ENCODE data around the gene FHL1.

FHL1 gene

GRCh38 chrX:136147976-136148375 lies 643 bp downstream of the FHL1 start:
- H2AFZ ChIP-seq (ENCODE audit: low read depth, low read length) = 0 out of 2 replicates have a peak overlapping the region, but pooled peaks have one; percentile 45
- TF ChIP-seq EZH2phosphoT487 (IDR thresholded peaks at IDR 0.05; ENCODE audit: low read depth) (no peak), CTCF (IDR thresholded peaks at IDR 0.05; ENCODE audit: low read depth, low read length) (no peak)
- no peaks in the 10 kb centered on the region for H3K4me1 ChIP-seq (ENCODE audit: low read length)
- H3K4me3 ChIP-seq (ENCODE audit: low read length) = peak overlapping the region; percentile 75
- no peaks in the 10 kb centered on the region for H3K79me2 ChIP-seq (ENCODE audit: low read length)
- no peaks in the 10 kb centered on the region for H3K36me3 ChIP-seq (replicated peaks; ENCODE audit: low read depth, low read length)
- no peaks in the 10 kb centered on the region for H4K20me1 ChIP-seq (ENCODE audit: insufficient read depth, low read length)
- peak overlapping the region; percentile 50 for H3K4me2 ChIP-seq (ENCODE audit: low read length)
- peaks cover 4% of the 10 kb centered on the region; the same call in 1 of the 2 replicates for H3K27me3 ChIP-seq (ENCODE audit: low read depth, low read length)
- no peak overlapping the region; the same call in 1 of the 2 replicates for H3K9ac ChIP-seq (ENCODE audit: low read length)
- no peak overlapping the region for H3K27ac ChIP-seq (ENCODE audit: low read length)
- no peaks in the 10 kb centered on the region for H3K9me3 ChIP-seq (ENCODE audit: insufficient read depth, low read length)

GRCh38 chrX:136148391-136148790 lies 1.1 kb downstream of the FHL1 start:
- Histone ChIP-seq H4K20me1 (ENCODE audit: insufficient read depth, low read length) (no peaks in the 10 kb centered on the region), H3K27ac (ENCODE audit: low read length) (no peak overlapping the region), H3K4me3 (ENCODE audit: low read length) (no peak overlapping the region), H3K36me3 (replicated peaks; ENCODE audit: low read depth, low read length) (no peaks in the 10 kb centered on the region), H3K79me2 (ENCODE audit: low read length) (no peaks in the 10 kb centered on the region), H3K9me3 (ENCODE audit: insufficient read depth, low read length) (no peaks in the 10 kb centered on the region), H3K4me1 (ENCODE audit: low read length) (no peaks in the 10 kb centered on the region), H3K9ac (ENCODE audit: low read length) (no peak overlapping the region), H3K4me2 (ENCODE audit: low read length) (no peak overlapping the region), H3K27me3 (ENCODE audit: low read depth, low read length) (peaks cover 4% of the 10 kb centered on the region; the same call in 1 of the 2 replicates), H2AFZ (ENCODE audit: low read depth, low read length) (no peak overlapping the region)
- no peak for TF ChIP-seq CTCF (IDR thresholded peaks at IDR 0.05; ENCODE audit: low read depth, low read length)
- no peak for TF ChIP-seq EZH2phosphoT487 (IDR thresholded peaks at IDR 0.05; ENCODE audit: low read depth)

- Histone ChIP-seq H2AFZ (ENCODE audit: low read depth, low read length) (no peak overlapping the region), H4K20me1 (ENCODE audit: insufficient read depth, low read length) (no peaks in the 10 kb centered on the region), H3K36me3 (replicated peaks; ENCODE audit: low read depth, low read length) (no peaks in the 10 kb centered on the region), H3K27me3 (ENCODE audit: low read depth, low read length) (no peaks in the 10 kb centered on the region), H3K4me3 (ENCODE audit: low read length) (no peak overlapping the region), H3K9me3 (ENCODE audit: insufficient read depth, low read length) (no peaks in the 10 kb centered on the region), H3K27ac (ENCODE audit: low read length) (no peak overlapping the region), H3K4me2 (ENCODE audit: low read length) (no peak overlapping the region), H3K4me1 (ENCODE audit: low read length) (peaks cover 10% of the 10 kb centered on the region), H3K79me2 (ENCODE audit: low read length) (no peaks in the 10 kb centered on the region), H3K9ac (ENCODE audit: low read length) (no peak overlapping the region)
- TF ChIP-seq CTCF (IDR thresholded peaks at IDR 0.05; ENCODE audit: low read depth, low read length) (no peak), EZH2phosphoT487 (IDR thresholded peaks at IDR 0.05; ENCODE audit: low read depth) (no peak)
Observed at GRCh38 chrX:136154998-136155397, 7.7 kb downstream of the FHL1 start.

- no peaks in the 10 kb centered on the region for H3K79me2 ChIP-seq (ENCODE audit: low read length)
- no peak overlapping the region for H3K27ac ChIP-seq (ENCODE audit: low read length)
- no peaks in the 10 kb centered on the region for H3K27me3 ChIP-seq (ENCODE audit: low read depth, low read length)
- no peaks in the 10 kb centered on the region for H3K36me3 ChIP-seq (replicated peaks; ENCODE audit: low read depth, low read length)
- no peak overlapping the region for H3K9ac ChIP-seq (ENCODE audit: low read length)
- H3K4me1 ChIP-seq (ENCODE audit: low read length) = peaks cover 10% of the 10 kb centered on the region
- H4K20me1 ChIP-seq (ENCODE audit: insufficient read depth, low read length) = no peaks in the 10 kb centered on the region
- no peak overlapping the region for H2AFZ ChIP-seq (ENCODE audit: low read depth, low read length)
- no peak overlapping the region for H3K4me3 ChIP-seq (ENCODE audit: low read length)
- TF ChIP-seq CTCF (IDR thresholded peaks at IDR 0.05; ENCODE audit: low read depth, low read length) (no peak), EZH2phosphoT487 (IDR thresholded peaks at IDR 0.05; ENCODE audit: low read depth) (no peak)
- H3K9me3 ChIP-seq (ENCODE audit: insufficient read depth, low read length) = no peaks in the 10 kb centered on the region
- H3K4me2 ChIP-seq (ENCODE audit: low read length) = peak overlapping the region; percentile 42
Observed at GRCh38 chrX:136156560-136157117, 9.3 kb downstream of the FHL1 start.
